GM12878 (cell line): Measurements from ENCODE around the gene DEK. TPM values are rescaled to one million over a fixed set of nuclear protein-coding genes. Genes with fewer than 3 reads are reported as not detected.

Experiments used
- ATAC-seq: fragments of 200-7000 bp; cut with Tn5 transposase; 3 replicates; pipeline ENCODE4 v1.9.1; 2020; ENCODE audit warnings: mild to moderate bottlenecking, moderate library complexity
- BruUV-seq: library from RNA; stranded (reverse); fragments of 400-500 nt; replicated peaks from 2 replicates; lab custom pipeline; 2021; lab: Mats Ljungman, UMichigan
- CTCF ChIA-PET: fragments of 300-600 bp; sonication (Branson Sonifier 250); formaldehyde crosslinking; extraction: SDS; loops from one replicate; lab custom pipeline; 2021; ENCODE audit warnings: inconsistent platforms; lab: Yijun Ruan, JAX
- POLR2A ChIA-PET: fragments of 350-600 bp; formaldehyde crosslinking; extraction: SDS; loops from one replicate; lab custom pipeline; 2021; ENCODE audit warnings: inconsistent platforms; lab: Charles Lee
- RAD21 ChIA-PET: fragments of 300-600 bp; sonication (Branson Sonifier 250); formaldehyde crosslinking; loops from one replicate; lab custom pipeline; 2023; ENCODE audit warnings: antibody characterized with exemption; ENCODE audit not compliant: unreplicated experiment; lab: Charles Lee
- SMC1A ChIA-PET: fragments of 300-600 bp; sonication (Branson Sonifier 250); formaldehyde crosslinking; loops from one replicate; lab custom pipeline; 2023; ENCODE audit not compliant: unreplicated experiment, uncharacterized antibody; lab: Charles Lee
- DNase-seq: peaks from one replicate; pipeline ENCODE4 v3.0.0-alpha.2; 2011; ENCODE audit warnings: low read depth, low spot score
- FAIRE-seq: peaks from 3 replicates; lab custom pipeline; 2011; peaks lifted over from hg19 to GRCh38; lab: Jason Lieb, UNC
- H2AFZ ChIP-seq: 2 replicates; pipeline ENCODE4 v1.6.0; 2011; ENCODE audit warnings: low read depth, low read length, control low read depth; ENCODE audit not compliant: control insufficient read depth
- H3K27ac ChIP-seq: 2 replicates; pipeline ENCODE4 v1.5.1; 2011; ENCODE audit warnings: control low read depth; ENCODE audit not compliant: control insufficient read depth, insufficient read depth
- H3K27me3 ChIP-seq, 2 experiments: replicated peaks in 1 of 2; 2 replicates each; pipeline versions ENCODE4 v1.6.0 to v1.6.1; 2011; ENCODE audit warnings: low read length in 1 of 2; ENCODE audit not compliant: control insufficient read depth in 2 of 2, insufficient read depth in 2 of 2
- H3K36me3 ChIP-seq, 2 experiments: 2 replicates each; pipeline ENCODE4 v1.5.1; 2011; ENCODE audit warnings: low read length in 1 of 2; ENCODE audit not compliant: control insufficient read depth in 2 of 2, insufficient read depth in 2 of 2
- H3K4me1 ChIP-seq: 2 replicates; pipeline ENCODE4 v1.6.1; 2011; ENCODE audit warnings: mild to moderate bottlenecking, low read length, moderate library complexity, mixed read lengths; ENCODE audit not compliant: control insufficient read depth, insufficient read depth
- H3K4me2 ChIP-seq: 2 replicates; pipeline ENCODE4 v1.6.0; 2011; ENCODE audit warnings: control low read depth; ENCODE audit not compliant: control insufficient read depth, insufficient read depth
- H3K4me3 ChIP-seq: fragments of 200-600 bp; sonication (generic); 2 replicates; pipeline ENCODE4 v1.5.1; 2016
- H3K79me2 ChIP-seq: 2 replicates; pipeline ENCODE4 v1.6.0; 2011; ENCODE audit warnings: low read length; ENCODE audit not compliant: control insufficient read depth, insufficient read depth
- H3K9ac ChIP-seq: 2 replicates; pipeline ENCODE4 v1.8.0; 2011; ENCODE audit warnings: low read length, control low read depth, mixed read lengths; ENCODE audit not compliant: control insufficient read depth, insufficient read depth
- H3K9me3 ChIP-seq: replicated peaks from 3 replicates; pipeline ENCODE4 v1.5.1; 2011; ENCODE audit warnings: mild to moderate bottlenecking, low read length; ENCODE audit not compliant: control insufficient read depth, insufficient read depth
- H4K20me1 ChIP-seq: 2 replicates; pipeline ENCODE4 v1.6.0; 2011; ENCODE audit not compliant: control insufficient read depth, insufficient read depth
- EGR1 ChIP-seq, 2 experiments: IDR thresholded peaks; 1 replicate in 1 of 2; 2 replicates in 1 of 2; pipeline ENCODE4 v1.6.1; 2011 to 2012; ENCODE audit warnings: low read depth in 2 of 2, low read length in 2 of 2, borderline replicate concordance in 1 of 2, mild to moderate bottlenecking in 1 of 2, moderate library complexity in 1 of 2
- IRF4 ChIP-seq: IDR thresholded peaks from 2 replicates; pipeline ENCODE4 v1.6.1; 2011; ENCODE audit warnings: low read depth, low read length
- PRDM15 ChIP-seq: fragments of 450-650 bp; formaldehyde crosslinking; IDR thresholded peaks from 2 replicates; pipeline ENCODE4 v1.4.0; 2020; ENCODE audit warnings: mild to moderate bottlenecking, moderate library complexity
- RBBP5 ChIP-seq: fragments of 200-600 bp; sonication (generic); conservative IDR thresholded peaks from 2 replicates; pipeline ENCODE4 v1.6.1; 2016
- RELA ChIP-seq: fragments of 450-650 bp; IDR thresholded peaks from 2 replicates; pipeline ENCODE4 v1.8.0; 2014; ENCODE audit warnings: borderline replicate concordance; ENCODE audit not compliant: partially characterized antibody
- TARDBP ChIP-seq: IDR thresholded peaks from 2 replicates; pipeline ENCODE4 v1.6.1; 2016; ENCODE audit warnings: borderline replicate concordance
- TCF12 ChIP-seq: IDR thresholded peaks from 2 replicates; pipeline ENCODE4 v1.6.1; 2011; ENCODE audit warnings: low read depth, mild to moderate bottlenecking, low read length
- ZNF217 ChIP-seq: fragments of 450-650 bp; IDR thresholded peaks from 2 replicates; pipeline ENCODE4 v1.6.1; 2017; ENCODE audit warnings: antibody characterized with exemption, mild to moderate bottlenecking
- WGBS: methylation state at CpG from one replicate; pipeline ENCODE4 v1.1.6; 2016; ENCODE audit warnings: low lambda C conversion rate; ENCODE audit not compliant: insufficient replicate concordance, insufficient coverage; ENCODE audit errors: missing lambda C conversion rate; 5-methylcytosine and 5-hydroxymethylcytosine counted together
- in situ Hi-C: fragments of 300-500 bp; cut with MboI; formaldehyde crosslinking; loops from 9 replicates; pipeline ENCODE4 v1.14.3; 2018; ENCODE audit warnings: mixed read lengths
- intact Hi-C: fragments of 100-400 bp; cut with micrococcal nuclease; formaldehyde crosslinking; loops from one replicate; pipeline ENCODE4 v1.14.2; 2022; ENCODE audit not compliant: unreplicated experiment
- polyA plus RNA-seq, 11 experiments: library from polyadenylated mRNA; depleted of rRNA in 4 of 11; unstranded in 6 of 11; stranded (reverse) in 5 of 11; fragments of >200 nt; fragmentation: Nextera tagmentation in 4 of 11; fragmentation: Illumina TruSeq in 1 of 11; extraction: Ambion mirVana in 4 of 11; extraction: Trizol in 1 of 11; gene quantifications; 1 replicate in 1 of 11; 2 replicates in 10 of 11; pipeline versions ENCODE4 v1.2.1 to v1.2.3, GENCODE V29; 2011 to 2016; ENCODE audit warnings: inconsistent platforms in 2 of 11, missing spikeins in 2 of 11, low read depth in 1 of 11
- total RNA-seq, 4 experiments: library from RNA; depleted of rRNA in 3 of 4; stranded (reverse); fragments of >200 nt in 3 of 4; fragmentation: Illumina TruSeq in 1 of 4; extraction: Trizol in 1 of 4; gene quantifications; 2 replicates each; pipeline versions ENCODE4 v1.2.1 to v1.2.3, GENCODE V29; 2013 to 2021
- TF ChIP-seq, protein P1 (sequence below): fragments of 450-650 bp; formaldehyde crosslinking; IDR thresholded peaks from 2 replicates; pipeline ENCODE4 v1.4.0; 2022; ENCODE audit warnings: mild to moderate bottlenecking, moderate library complexity
- TF ChIP-seq, protein P2 (sequence below): IDR thresholded peaks from 2 replicates; pipeline ENCODE4 v1.6.1; 2012; ENCODE audit warnings: low read depth, low read length, improper control_type of control experiment
- TF ChIP-seq, protein P3 (sequence below): IDR thresholded peaks from 2 replicates; pipeline ENCODE4 v1.6.1; 2012; ENCODE audit warnings: improper control_type of control experiment, low read depth, low read length; ENCODE audit not compliant: insufficient replicate concordance

Gene DEK
- total and polyA plus RNA-seq, 10 of the 15 experiments (the other 5 are each of a cell fraction or from before 2014, with no cell fraction given), result 111 to 346 (median 196) TPM

GRCh38 chr6:18207438-18207837 lies 56.9 kb downstream of the DEK start:
- ChIA-PET RAD21 (no interaction called here), POLR2A (no interaction called here), SMC1A (no interaction called here)
- no peak overlapping the region for H2AFZ ChIP-seq
- in situ Hi-C loops (no loop called here), intact Hi-C loops (no loop called here)
- H3K27ac ChIP-seq, result no peak overlapping the region
- no peaks in the 10 kb centered on the region; the same call in 1 of the 2 replicates for H4K20me1 ChIP-seq
- H3K79me2 ChIP-seq, result no peaks in the 10 kb centered on the region
- FAIRE-seq, result no peak
- ATAC-seq, result no peak
- 93% methylated on average over 8 of the region's 8 CpGs for WGBS
- no peaks in the 10 kb centered on the region for H3K9me3 ChIP-seq
- H3K4me3 ChIP-seq, result no peak overlapping the region
- H3K4me1 ChIP-seq, result peaks cover 20% of the 10 kb centered on the region
- no peak for TF ChIP-seq RELA
- no peak for TF ChIP-seq TARDBP
- TF ChIP-seq TCF12, result no peak
- TF ChIP-seq, protein P1, sequence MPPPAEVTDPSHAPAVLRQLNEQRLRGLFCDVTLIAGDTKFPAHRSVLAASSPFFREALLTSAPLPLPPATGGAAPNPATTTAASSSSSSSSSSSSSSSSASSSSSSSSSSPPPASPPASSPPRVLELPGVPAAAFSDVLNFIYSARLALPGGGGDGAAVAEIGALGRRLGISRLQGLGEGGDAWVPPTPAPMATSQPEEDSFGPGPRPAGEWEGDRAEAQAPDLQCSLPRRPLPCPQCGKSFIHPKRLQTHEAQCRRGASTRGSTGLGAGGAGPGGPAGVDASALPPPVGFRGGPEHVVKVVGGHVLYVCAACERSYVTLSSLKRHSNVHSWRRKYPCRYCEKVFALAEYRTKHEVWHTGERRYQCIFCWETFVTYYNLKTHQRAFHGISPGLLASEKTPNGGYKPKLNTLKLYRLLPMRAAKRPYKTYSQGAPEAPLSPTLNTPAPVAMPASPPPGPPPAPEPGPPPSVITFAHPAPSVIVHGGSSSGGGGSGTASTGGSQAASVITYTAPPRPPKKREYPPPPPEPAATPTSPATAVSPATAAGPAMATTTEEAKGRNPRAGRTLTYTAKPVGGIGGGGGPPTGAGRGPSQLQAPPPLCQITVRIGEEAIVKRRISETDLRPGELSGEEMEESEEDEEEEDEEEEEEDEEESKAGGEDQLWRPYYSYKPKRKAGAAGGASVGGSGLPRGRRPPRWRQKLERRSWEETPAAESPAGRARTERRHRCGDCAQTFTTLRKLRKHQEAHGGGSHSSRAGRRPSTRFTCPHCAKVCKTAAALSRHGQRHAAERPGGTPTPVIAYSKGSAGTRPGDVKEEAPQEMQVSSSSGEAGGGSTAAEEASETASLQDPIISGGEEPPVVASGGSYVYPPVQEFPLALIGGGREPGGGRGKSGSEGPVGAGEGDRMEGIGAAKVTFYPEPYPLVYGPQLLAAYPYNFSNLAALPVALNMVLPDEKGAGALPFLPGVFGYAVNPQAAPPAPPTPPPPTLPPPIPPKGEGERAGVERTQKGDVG (CRISPR knock-in tag), result no peak
- no peak for TF ChIP-seq PRDM15 (CRISPR knock-in tag)
- TF ChIP-seq RBBP5, result no peak
- TF ChIP-seq, protein P2, sequence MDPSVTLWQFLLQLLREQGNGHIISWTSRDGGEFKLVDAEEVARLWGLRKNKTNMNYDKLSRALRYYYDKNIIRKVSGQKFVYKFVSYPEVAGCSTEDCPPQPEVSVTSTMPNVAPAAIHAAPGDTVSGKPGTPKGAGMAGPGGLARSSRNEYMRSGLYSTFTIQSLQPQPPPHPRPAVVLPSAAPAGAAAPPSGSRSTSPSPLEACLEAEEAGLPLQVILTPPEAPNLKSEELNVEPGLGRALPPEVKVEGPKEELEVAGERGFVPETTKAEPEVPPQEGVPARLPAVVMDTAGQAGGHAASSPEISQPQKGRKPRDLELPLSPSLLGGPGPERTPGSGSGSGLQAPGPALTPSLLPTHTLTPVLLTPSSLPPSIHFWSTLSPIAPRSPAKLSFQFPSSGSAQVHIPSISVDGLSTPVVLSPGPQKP, result no peak
- no peak for TF ChIP-seq IRF4
- TF ChIP-seq EGR1 (IDR thresholded peaks at IDR 0.05; ENCODE audit: borderline replicate concordance in 1 of 2, low read depth in 2 of 2, low read length in 2 of 2), result no peak
- TF ChIP-seq, protein P3, sequence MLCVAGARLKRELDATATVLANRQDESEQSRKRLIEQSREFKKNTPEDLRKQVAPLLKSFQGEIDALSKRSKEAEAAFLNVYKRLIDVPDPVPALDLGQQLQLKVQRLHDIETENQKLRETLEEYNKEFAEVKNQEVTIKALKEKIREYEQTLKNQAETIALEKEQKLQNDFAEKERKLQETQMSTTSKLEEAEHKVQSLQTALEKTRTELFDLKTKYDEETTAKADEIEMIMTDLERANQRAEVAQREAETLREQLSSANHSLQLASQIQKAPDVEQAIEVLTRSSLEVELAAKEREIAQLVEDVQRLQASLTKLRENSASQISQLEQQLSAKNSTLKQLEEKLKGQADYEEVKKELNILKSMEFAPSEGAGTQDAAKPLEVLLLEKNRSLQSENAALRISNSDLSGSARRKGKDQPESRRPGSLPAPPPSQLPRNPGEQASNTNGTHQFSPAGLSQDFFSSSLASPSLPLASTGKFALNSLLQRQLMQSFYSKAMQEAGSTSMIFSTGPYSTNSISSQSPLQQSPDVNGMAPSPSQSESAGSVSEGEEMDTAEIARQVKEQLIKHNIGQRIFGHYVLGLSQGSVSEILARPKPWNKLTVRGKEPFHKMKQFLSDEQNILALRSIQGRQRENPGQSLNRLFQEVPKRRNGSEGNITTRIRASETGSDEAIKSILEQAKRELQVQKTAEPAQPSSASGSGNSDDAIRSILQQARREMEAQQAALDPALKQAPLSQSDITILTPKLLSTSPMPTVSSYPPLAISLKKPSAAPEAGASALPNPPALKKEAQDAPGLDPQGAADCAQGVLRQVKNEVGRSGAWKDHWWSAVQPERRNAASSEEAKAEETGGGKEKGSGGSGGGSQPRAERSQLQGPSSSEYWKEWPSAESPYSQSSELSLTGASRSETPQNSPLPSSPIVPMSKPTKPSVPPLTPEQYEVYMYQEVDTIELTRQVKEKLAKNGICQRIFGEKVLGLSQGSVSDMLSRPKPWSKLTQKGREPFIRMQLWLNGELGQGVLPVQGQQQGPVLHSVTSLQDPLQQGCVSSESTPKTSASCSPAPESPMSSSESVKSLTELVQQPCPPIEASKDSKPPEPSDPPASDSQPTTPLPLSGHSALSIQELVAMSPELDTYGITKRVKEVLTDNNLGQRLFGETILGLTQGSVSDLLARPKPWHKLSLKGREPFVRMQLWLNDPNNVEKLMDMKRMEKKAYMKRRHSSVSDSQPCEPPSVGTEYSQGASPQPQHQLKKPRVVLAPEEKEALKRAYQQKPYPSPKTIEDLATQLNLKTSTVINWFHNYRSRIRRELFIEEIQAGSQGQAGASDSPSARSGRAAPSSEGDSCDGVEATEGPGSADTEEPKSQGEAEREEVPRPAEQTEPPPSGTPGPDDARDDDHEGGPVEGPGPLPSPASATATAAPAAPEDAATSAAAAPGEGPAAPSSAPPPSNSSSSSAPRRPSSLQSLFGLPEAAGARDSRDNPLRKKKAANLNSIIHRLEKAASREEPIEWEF, result no peak
- TF ChIP-seq ZNF217, result no peak
- TF ChIP-seq, all 136 proteins: peak for 0
- Histone ChIP-seq H3K27me3 (no peaks in the 10 kb centered on the region), H3K9ac (no peak overlapping the region), H3K36me3 (no peaks in the 10 kb centered on the region; a peak in 1 of 4 replicates), H3K4me2 (no peak overlapping the region)
- no TSS peak for BruUV-seq
- DNase-seq, result no peak
- CTCF ChIA-PET, result no interaction called here
